GM23338 (cell line): ENCODE data around the gene BAHCC1. TPM values are rescaled to one million over a fixed set of nuclear protein-coding genes. Genes with fewer than 3 reads are reported as not detected.

Experiments
- ATAC-seq: fragments of 200-7000 bp; cut with Tn5 transposase; 3 replicates; pipeline ENCODE4 v1.9.1; 2020
- DNase-seq: peaks from one replicate; pipeline ENCODE4 v3.0.0-alpha.2; 2015; ENCODE audit warnings: low spot score
- H2AFZ ChIP-seq: fragments of 200-600 bp; sonication (generic); 2 replicates; pipeline ENCODE4 v1.8.0; 2016; ENCODE audit warnings: antibody characterized with exemption, mild to moderate bottlenecking, moderate library complexity
- H3F3A ChIP-seq: fragments of 200-600 bp; sonication (generic); replicated peaks from 2 replicates; pipeline ENCODE4 v1.8.0; 2017; ENCODE audit warnings: antibody characterized with exemption, mixed run types, low read depth
- H3K27ac ChIP-seq: fragments of 200-600 bp; sonication (generic); 2 replicates; pipeline ENCODE4 v1.6.1; 2016; ENCODE audit warnings: low read depth
- H3K27me3 ChIP-seq: fragments of 200-600 bp; sonication (generic); 2 replicates; pipeline ENCODE4 v1.8.0; 2016; ENCODE audit warnings: mild to moderate bottlenecking, mixed run types, moderate library complexity; ENCODE audit not compliant: insufficient read depth
- H3K36me3 ChIP-seq: fragments of 200-600 bp; sonication (generic); 2 replicates; pipeline ENCODE4 v1.8.0; 2016; ENCODE audit warnings: mild to moderate bottlenecking; ENCODE audit not compliant: insufficient read depth
- H3K4me1 ChIP-seq: fragments of 200-600 bp; sonication (generic); 2 replicates; pipeline ENCODE4 v1.8.0; 2016; ENCODE audit warnings: mild to moderate bottlenecking, moderate library complexity; ENCODE audit not compliant: insufficient read depth
- H3K4me2 ChIP-seq: fragments of 200-600 bp; sonication (generic); 2 replicates; pipeline ENCODE4 v1.7.1; 2017; ENCODE audit warnings: mixed run types
- H3K4me3 ChIP-seq: fragments of 200-600 bp; sonication (generic); 2 replicates; pipeline ENCODE4 v1.6.1; 2016; ENCODE audit warnings: mixed run types
- H3K79me2 ChIP-seq: fragments of 200-600 bp; sonication (generic); replicated peaks from 2 replicates; pipeline ENCODE4 v1.8.0; 2017; ENCODE audit warnings: mild to moderate bottlenecking; ENCODE audit not compliant: insufficient read depth
- H3K9me2 ChIP-seq: fragments of 200-600 bp; sonication (generic); 2 replicates; pipeline ENCODE4 v1.8.0; 2017; ENCODE audit not compliant: insufficient read depth
- H4K20me1 ChIP-seq: fragments of 200-600 bp; sonication (generic); replicated peaks from 2 replicates; pipeline ENCODE4 v1.8.0; 2017; ENCODE audit warnings: mild to moderate bottlenecking; ENCODE audit not compliant: insufficient read depth
- H3K27ac Mint-ChIP-seq: 2 replicates; pipeline ENCODE4 v1.8.0; 2020; ENCODE audit warnings: inconsistent platforms, mild to moderate bottlenecking, moderate library complexity, mixed read lengths
- H3K27me3 Mint-ChIP-seq: 3 replicates; pipeline ENCODE4 v1.8.0; 2022; ENCODE audit warnings: low read depth, mild to moderate bottlenecking, moderate library complexity, mixed read lengths, inconsistent platforms; ENCODE audit not compliant: insufficient read depth, poor library complexity
- H3K36me3 Mint-ChIP-seq: 3 replicates; pipeline ENCODE4 v1.8.0; 2021; ENCODE audit warnings: low read depth, mild to moderate bottlenecking, inconsistent platforms, moderate library complexity, mixed read lengths
- H3K4me1 Mint-ChIP-seq: 3 replicates; pipeline ENCODE4 v1.8.0; 2020; ENCODE audit warnings: mild to moderate bottlenecking, inconsistent platforms, mixed read lengths
- H3K4me3 Mint-ChIP-seq: 3 replicates; pipeline ENCODE4 v1.8.0; 2021; ENCODE audit warnings: moderate library complexity, mild to moderate bottlenecking, inconsistent platforms, mixed read lengths
- H3K9me3 Mint-ChIP-seq: 3 replicates; pipeline ENCODE4 v1.8.0; 2020; ENCODE audit warnings: moderate library complexity, mild to moderate bottlenecking, inconsistent platforms, mixed read lengths
- CREB1 ChIP-seq: fragments of 250-450 bp; sonication (Bioruptor Pico); IDR thresholded peaks from 2 replicates; pipeline ENCODE4 v1.5.0; 2020; ENCODE audit warnings: low read depth, mild to moderate bottlenecking, moderate library complexity
- CTCF ChIP-seq, 2 experiments: fragments of 200-600 bp in 1 of 2; sonication (generic) in 1 of 2; conservative IDR thresholded peaks; 2 replicates each; pipeline versions ENCODE4 v1.5.1 to v1.6.1; 2016 to 2017; ENCODE audit warnings: antibody characterized with exemption in 2 of 2, low read depth in 2 of 2, mild to moderate bottlenecking in 2 of 2, moderate library complexity in 1 of 2
- ETS1 ChIP-seq: IDR thresholded peaks from 2 replicates; pipeline ENCODE4 v1.6.1; 2016; ENCODE audit warnings: antibody characterized with exemption
- EZH2 ChIP-seq: fragments of 200-600 bp; sonication (generic); IDR thresholded peaks from one replicate; pipeline ENCODE4 v1.8.0; 2017; ENCODE audit warnings: antibody characterized with exemption, mild to moderate bottlenecking, low read depth; ENCODE audit not compliant: unreplicated experiment
- EZH2phosphoT487 ChIP-seq: fragments of 200-600 bp; sonication (generic); IDR thresholded peaks from one replicate; pipeline ENCODE4 v1.8.1; 2018; ENCODE audit warnings: antibody characterized with exemption; ENCODE audit not compliant: unreplicated experiment
- JUNB ChIP-seq: IDR thresholded peaks from one replicate; pipeline ENCODE4 v1.6.1; 2016; ENCODE audit warnings: antibody characterized with exemption; ENCODE audit not compliant: unreplicated experiment
- NANOG ChIP-seq: IDR thresholded peaks from 2 replicates; pipeline ENCODE4 v1.6.1; 2016; ENCODE audit warnings: antibody characterized with exemption, borderline replicate concordance
- POLR2AphosphoS5 ChIP-seq: IDR thresholded peaks from 2 replicates; pipeline ENCODE4 v1.6.1; 2016; ENCODE audit warnings: antibody characterized with exemption, low read depth
- STAT1 ChIP-seq: IDR thresholded peaks from one replicate; pipeline ENCODE4 v1.6.1; 2016; ENCODE audit warnings: antibody characterized with exemption; ENCODE audit not compliant: unreplicated experiment
- ZNF114 ChIP-seq: fragments of 250-450 bp; sonication (Bioruptor Pico); IDR thresholded peaks from 2 replicates; pipeline ENCODE4 v1.5.0; 2020; ENCODE audit warnings: mild to moderate bottlenecking, moderate library complexity
- ZNF331 ChIP-seq: fragments of 250-450 bp; sonication (Bioruptor Pico); IDR thresholded peaks from 2 replicates; pipeline ENCODE4 v1.5.0; 2020; ENCODE audit warnings: low read depth, mild to moderate bottlenecking, moderate library complexity
- polyA plus RNA-seq: library from polyadenylated mRNA; unstranded; fragments of >200 nt; fragmentation: Nextera tagmentation; extraction: Ambion mirVana; gene quantifications from 2 replicates; pipeline ENCODE4 v1.2.1, GENCODE V29; 2016
- total RNA-seq: library from RNA; depleted of rRNA; stranded (reverse); fragments of >200 nt; shearing (Covaris generic); gene quantifications from 2 replicates; pipeline ENCODE4 v1.2.3, GENCODE V29; 2014
- TF ChIP-seq, protein P1 (sequence below): IDR thresholded peaks from one replicate; pipeline ENCODE4 v1.6.1; 2018; ENCODE audit warnings: antibody characterized with exemption; ENCODE audit not compliant: unreplicated experiment

Gene BAHCC1
- total and polyA plus RNA-seq, 2 experiments from 2014 or later, result 0.24 to 1.1 TPM

DNA sequence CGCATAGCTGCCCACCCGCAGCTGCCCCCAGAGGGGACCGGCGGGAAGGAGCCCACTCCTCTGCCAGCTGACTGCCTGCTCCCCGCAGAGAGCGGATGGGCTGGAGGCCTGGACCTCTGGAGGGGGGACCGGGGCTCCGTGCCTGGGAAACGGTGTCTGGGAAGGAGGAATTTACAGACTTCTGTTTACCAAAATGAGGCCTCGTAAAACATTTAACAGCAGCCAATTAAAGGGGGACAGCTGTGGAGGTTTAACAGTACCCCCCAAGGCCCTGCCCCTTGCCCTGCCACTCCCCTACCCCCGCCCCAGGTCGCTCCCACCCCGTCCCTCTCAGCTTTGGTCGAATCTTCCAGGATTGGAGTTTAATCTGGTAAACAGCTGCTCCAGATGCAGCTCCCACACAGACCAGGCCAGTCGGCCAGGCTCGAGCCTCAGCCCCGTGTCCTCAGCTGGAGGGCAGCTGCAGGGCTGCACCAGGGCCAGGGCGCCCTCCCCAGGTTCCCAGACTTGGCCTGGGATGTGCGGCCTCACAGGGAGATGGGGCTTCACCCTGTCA lies 41.1 kb downstream of the BAHCC1 start:
- Mint-ChIP-seq H3K4me3 (no peak overlapping the region), H3K27me3 (peaks cover 8% of the 10 kb centered on the region), H3K36me3 (no peaks in the 10 kb centered on the region), H3K4me1 (no peaks in the 10 kb centered on the region), H3K9me3 (no peaks in the 10 kb centered on the region), H3K27ac (no peak overlapping the region)
- Histone ChIP-seq H3K4me2 (no peak overlapping the region), H3K79me2 (no peaks in the 10 kb centered on the region), H2AFZ (no peak overlapping the region), H3K4me3 (no peak overlapping the region), H3K27ac (no peak overlapping the region), H3K9me2 (no peaks in the 10 kb centered on the region), H3K36me3 (no peaks in the 10 kb centered on the region), H4K20me1 (no peaks in the 10 kb centered on the region), H3K27me3 (no peaks in the 10 kb centered on the region), H3K4me1 (peaks cover 5% of the 10 kb centered on the region; the same call in 1 of the 2 replicates), H3F3A (no peaks in the 10 kb centered on the region)
- ATAC-seq (peak; percentile 3; the same call in 1 of the 3 replicates), DNase-seq (no peak)
- TF ChIP-seq CTCF (conservative IDR thresholded peaks at IDR 0.05; ENCODE audit: low read depth in 2 of 2), result peak in 1 of 2 experiments; percentile 20; a peak in 1 of 4 replicates
- no peak for TF ChIP-seq JUNB

DNA sequence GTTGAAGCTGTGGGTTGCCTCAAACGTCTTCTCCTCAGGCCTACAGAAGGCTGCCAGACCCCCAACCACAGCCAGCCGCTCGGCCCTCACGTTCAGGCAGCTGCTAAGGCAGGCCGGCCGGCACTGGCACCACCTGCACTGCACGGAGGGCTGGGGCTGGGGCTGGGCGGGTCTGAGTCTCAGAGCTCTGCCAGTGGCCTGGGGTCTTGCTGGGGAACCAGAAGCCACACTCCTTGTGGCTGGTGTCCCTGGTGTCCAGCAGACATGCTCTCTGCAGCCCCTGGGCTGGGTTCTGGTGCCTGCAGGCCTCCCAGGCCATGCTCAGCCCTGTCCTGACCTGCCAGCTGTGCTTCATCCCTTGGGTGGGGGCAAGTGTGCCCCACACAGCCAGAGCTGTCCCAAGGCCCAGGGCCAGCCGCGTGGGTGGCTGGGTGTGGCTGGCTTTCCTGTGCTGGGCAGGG lies 42.0 kb downstream of the BAHCC1 start:
- H3K27ac ChIP-seq, result no peak overlapping the region
- peaks cover 5% of the 10 kb centered on the region; the same call in 1 of the 2 replicates for H3K4me1 ChIP-seq
- TF ChIP-seq EZH2 (no peak), JUNB (no peak), ETS1 (no peak), CTCF (conservative IDR thresholded peaks at IDR 0.05; ENCODE audit: low read depth in 2 of 2) (no peak), CREB1 (CRISPR knock-in tag) (no peak), POLR2AphosphoS5 (no peak), ZNF114 (CRISPR knock-in tag) (no peak), STAT1 (no peak), ZNF331 (CRISPR knock-in tag) (no peak), EZH2phosphoT487 (no peak), NANOG (no peak)
- TF ChIP-seq, protein P1, sequence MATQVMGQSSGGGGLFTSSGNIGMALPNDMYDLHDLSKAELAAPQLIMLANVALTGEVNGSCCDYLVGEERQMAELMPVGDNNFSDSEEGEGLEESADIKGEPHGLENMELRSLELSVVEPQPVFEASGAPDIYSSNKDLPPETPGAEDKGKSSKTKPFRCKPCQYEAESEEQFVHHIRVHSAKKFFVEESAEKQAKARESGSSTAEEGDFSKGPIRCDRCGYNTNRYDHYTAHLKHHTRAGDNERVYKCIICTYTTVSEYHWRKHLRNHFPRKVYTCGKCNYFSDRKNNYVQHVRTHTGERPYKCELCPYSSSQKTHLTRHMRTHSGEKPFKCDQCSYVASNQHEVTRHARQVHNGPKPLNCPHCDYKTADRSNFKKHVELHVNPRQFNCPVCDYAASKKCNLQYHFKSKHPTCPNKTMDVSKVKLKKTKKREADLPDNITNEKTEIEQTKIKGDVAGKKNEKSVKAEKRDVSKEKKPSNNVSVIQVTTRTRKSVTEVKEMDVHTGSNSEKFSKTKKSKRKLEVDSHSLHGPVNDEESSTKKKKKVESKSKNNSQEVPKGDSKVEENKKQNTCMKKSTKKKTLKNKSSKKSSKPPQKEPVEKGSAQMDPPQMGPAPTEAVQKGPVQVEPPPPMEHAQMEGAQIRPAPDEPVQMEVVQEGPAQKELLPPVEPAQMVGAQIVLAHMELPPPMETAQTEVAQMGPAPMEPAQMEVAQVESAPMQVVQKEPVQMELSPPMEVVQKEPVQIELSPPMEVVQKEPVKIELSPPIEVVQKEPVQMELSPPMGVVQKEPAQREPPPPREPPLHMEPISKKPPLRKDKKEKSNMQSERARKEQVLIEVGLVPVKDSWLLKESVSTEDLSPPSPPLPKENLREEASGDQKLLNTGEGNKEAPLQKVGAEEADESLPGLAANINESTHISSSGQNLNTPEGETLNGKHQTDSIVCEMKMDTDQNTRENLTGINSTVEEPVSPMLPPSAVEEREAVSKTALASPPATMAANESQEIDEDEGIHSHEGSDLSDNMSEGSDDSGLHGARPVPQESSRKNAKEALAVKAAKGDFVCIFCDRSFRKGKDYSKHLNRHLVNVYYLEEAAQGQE, result no peak

More for the DNA sequence above, 42.0 kb downstream of the BAHCC1 start:
- Histone ChIP-seq H3K36me3 (no peaks in the 10 kb centered on the region), H3K79me2 (no peaks in the 10 kb centered on the region), H3K4me3 (no peak overlapping the region), H3K27me3 (no peaks in the 10 kb centered on the region), H4K20me1 (no peaks in the 10 kb centered on the region), H3K4me2 (no peak overlapping the region), H3F3A (no peaks in the 10 kb centered on the region), H3K9me2 (no peaks in the 10 kb centered on the region), H2AFZ (no peak overlapping the region)
- ATAC-seq (no peak), DNase-seq (no peak)
- no peaks in the 10 kb centered on the region for H3K36me3 Mint-ChIP-seq
- no peaks in the 10 kb centered on the region for H3K4me1 Mint-ChIP-seq
- no peaks in the 10 kb centered on the region for H3K9me3 Mint-ChIP-seq
- peaks cover 8% of the 10 kb centered on the region for H3K27me3 Mint-ChIP-seq
- no peak overlapping the region for H3K27ac Mint-ChIP-seq
- H3K4me3 Mint-ChIP-seq, result no peak overlapping the region
